Measurements from ENCODE around the gene PRR5L.

PRR5L gene, protein sequence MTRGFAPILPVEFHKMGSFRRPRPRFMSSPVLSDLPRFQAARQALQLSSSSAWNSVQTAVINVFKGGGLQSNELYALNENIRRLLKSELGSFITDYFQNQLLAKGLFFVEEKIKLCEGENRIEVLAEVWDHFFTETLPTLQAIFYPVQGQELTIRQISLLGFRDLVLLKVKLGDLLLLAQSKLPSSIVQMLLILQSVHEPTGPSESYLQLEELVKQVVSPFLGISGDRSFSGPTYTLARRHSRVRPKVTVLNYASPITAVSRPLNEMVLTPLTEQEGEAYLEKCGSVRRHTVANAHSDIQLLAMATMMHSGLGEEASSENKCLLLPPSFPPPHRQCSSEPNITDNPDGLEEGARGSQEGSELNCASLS

DNA sequence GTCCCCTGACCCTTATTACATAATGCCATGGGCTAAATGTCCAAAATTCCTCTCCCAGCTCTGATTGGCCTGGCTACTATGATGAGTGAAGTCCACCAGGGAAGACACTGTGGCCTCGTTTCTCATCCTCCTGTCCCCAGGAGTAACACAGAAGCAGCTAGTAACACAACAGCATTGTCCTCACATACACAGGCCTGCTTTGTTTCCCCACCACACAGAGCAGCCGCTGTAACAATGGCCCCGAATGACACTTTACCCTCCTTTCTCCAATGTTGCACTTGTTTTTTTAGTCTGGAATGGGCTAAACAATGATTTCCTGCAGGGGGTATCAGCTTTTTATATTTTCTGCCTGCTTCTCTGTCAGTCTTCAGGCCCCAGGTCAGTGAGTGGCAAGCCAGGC, at the start of gene PRR5L:
TSS of gene PRR5L (plus strand) at position 363 of the 400 bp plus-strand sequence. CDS start 104,834 bp downstream, outside the sequence.
- peak; percentile 90 for DNase-seq (ENCODE audit: low spot score)

DNA sequence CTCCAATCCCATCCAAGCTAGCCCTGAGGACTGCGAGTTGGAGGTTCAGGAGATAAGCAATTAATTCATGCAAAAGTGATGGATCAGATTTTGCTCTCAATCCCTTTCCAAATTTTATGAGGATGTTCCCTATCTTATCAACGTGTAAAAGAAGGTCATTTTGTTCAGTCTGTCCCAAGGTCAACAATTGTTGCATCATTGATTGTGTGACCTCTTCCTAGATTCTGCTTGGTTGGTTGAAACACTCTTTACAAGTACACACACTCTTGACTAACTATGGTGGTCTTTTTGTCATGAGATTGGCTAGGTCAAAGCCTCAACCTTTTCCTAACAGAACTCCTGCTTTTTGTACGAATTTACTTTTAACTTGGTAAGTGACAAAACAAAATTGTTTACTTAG, 48.6 kb upstream of the PRR5L start:
- no peak for DNase-seq (ENCODE audit: low spot score)

DNA sequence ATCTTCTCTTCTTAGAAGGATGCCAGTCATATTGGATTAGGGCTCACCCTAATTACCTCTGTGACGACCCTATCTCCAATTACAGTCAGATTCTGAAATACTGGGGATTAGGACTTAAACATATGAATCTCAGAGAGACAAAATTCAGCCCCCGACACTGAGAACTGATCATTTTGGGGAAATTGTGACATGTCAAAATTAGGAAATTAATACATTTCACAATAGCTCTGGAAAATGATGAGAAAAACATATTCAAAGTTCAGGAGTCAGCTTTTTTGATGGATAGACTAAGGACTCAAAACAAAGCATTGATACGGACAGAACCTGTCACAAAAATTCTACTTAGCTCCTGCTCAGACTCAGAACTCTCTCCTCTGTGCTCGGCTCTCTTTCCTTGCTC, 47.7 kb upstream of the PRR5L start:
- DNase-seq (ENCODE audit: low spot score) = no peak

DNA sequence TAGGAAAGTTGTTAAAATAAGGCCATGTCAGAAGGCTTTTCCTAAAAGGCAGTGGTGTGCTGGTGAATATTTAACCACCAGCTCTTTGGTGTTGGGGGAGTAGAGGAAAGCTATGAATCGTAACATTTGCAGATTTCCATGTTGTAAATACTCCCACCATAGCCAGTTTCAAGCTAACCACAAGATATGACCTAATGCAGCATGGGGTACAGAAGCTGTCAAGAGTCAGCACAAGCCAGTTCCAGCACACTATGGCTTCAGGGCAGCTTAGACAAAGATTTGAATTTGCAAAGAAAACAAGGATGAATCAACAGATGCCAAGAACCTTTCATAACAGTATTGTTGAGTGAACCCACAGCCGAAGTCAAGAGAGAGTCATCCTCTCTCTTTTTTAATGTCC, 46.8 kb upstream of the PRR5L start:
- no peak for DNase-seq (ENCODE audit: low spot score)

DNA sequence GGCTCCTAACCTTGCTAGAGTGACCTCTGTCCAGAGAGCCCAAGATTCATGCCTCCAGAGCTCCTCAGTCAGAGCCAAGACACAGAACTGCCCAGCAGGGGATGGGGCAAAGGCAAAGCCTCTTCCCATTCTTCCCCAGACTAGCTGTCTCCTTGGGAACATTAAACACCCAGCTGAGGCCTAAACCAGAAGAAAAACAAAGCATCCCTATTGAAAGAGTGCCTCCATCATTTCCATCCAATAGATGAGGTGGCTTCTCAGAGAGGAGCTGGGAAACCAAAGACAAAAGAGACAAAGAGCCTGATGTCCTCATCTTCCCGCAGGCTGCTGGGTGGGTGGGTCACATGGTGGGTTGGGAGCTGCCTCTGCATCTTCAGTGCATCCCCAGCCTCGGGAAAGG, 44.3 kb upstream of the PRR5L start:
- peak; percentile 13 for DNase-seq (ENCODE audit: low spot score)

DNA sequence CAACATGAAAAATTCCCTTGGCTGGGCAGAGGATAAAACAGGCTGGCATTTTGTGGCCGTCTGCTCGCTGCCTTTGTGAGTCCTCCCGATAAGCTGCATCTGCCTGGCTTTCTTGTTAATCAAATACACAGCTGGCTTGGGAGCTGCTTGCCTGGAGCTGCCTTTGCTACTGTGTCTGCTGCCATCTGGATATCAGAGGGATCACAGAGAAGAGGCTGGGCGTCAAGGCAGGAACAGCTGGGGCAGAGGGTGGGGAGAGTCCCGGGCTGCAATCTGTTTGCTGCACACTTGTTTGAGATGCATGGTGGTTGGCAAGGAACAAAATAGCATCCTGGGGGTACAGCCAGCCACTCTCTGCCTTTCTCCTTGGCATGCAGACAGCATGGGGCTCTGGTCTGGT, 42.9 kb upstream of the PRR5L start:
- DNase-seq (ENCODE audit: low spot score) = peak; percentile 40

DNA sequence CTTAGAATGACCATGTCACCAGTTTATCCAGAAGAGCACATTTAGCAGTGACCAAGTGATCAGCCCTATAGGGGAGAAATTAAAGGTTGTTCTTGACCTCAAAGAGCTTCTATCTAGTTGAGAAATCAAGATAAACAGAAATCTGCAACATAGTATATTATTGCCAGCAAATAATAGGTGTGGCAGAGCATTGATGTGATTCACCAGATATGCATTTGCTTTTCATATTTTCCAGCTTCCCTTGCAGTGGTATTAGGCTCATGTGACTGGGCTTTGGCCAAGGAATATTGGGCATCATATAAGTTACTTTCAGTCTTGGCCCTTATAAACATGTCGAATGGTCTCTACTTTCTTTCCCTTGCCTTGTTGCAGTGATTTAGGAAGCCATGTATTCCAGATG, 41.4 kb upstream of the PRR5L start:
- no peak for DNase-seq (ENCODE audit: low spot score)

DNA sequence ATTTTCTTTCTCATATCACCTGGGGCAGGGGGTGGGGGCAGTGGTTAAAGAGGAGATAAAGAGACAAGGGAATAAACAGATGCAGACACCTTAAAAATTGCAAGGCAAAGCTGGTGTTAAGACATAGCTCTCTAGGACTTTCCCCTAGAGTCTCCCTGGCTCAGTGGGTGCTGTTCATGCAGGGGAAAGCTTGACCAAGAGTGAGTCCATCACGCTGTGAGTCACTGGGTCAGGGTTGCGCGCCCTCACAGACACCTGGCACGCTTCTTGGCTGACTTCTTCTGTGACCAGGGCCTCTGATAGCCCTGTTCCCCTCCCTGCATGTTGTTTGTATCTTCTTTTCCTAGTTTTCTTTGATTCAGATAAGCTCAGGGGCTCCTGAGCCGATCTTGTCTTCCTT, 38.7 kb upstream of the PRR5L start:
- no peak for DNase-seq (ENCODE audit: low spot score)

DNA sequence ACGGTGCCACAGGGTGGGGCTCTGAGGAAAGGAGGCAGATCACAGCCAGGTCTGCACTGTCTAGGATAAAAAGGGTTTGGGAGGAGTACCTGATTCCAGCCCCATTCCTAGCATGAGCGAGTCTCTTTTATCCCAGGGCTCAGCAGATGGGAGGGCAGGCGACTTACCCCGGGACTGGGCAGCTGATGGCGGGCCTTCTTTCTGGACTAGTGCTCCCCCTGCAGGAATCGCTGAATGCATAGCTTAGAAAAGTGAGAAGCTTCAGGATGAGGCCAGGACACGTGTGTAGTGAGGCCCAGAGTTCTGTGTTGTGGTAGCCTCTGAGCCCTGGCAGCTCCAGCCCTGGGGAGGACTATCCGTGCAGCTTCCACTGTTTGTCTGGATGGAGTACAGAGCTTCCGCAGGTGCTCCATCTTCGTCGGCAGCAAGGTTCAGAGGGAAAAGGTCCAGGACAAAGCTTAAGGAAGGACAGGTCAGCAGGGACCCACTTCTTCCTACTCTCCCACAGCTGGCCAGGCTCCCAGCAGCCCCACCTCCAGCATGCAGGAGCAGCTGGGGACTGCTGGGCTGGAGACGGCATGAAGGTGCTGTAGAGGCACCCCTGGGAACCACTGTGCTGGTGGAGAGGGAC, 37.2 kb upstream of the PRR5L start:
- DNase-seq (ENCODE audit: low spot score) = peak; percentile 58

DNA sequence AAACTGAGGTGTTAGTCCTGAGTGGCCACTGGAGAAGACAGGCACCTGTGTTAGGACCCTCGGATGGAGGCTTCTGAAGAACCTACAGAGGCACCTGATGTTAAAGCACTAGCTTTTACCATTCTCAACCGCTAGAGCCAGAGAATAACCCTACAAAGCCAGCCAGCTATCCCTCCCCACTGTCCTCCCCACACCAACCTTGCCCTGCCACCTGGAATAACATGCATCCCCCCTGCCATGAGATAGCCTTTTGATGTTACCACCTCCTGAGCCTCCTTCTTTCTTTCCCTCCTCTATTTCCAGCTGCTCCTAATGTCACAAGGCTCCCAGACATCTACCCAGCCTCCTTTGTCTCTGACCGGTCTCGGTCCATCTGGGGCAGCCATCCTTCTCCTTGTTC, 35.0 kb upstream of the PRR5L start:
- DNase-seq (ENCODE audit: low spot score) = no peak

DNA sequence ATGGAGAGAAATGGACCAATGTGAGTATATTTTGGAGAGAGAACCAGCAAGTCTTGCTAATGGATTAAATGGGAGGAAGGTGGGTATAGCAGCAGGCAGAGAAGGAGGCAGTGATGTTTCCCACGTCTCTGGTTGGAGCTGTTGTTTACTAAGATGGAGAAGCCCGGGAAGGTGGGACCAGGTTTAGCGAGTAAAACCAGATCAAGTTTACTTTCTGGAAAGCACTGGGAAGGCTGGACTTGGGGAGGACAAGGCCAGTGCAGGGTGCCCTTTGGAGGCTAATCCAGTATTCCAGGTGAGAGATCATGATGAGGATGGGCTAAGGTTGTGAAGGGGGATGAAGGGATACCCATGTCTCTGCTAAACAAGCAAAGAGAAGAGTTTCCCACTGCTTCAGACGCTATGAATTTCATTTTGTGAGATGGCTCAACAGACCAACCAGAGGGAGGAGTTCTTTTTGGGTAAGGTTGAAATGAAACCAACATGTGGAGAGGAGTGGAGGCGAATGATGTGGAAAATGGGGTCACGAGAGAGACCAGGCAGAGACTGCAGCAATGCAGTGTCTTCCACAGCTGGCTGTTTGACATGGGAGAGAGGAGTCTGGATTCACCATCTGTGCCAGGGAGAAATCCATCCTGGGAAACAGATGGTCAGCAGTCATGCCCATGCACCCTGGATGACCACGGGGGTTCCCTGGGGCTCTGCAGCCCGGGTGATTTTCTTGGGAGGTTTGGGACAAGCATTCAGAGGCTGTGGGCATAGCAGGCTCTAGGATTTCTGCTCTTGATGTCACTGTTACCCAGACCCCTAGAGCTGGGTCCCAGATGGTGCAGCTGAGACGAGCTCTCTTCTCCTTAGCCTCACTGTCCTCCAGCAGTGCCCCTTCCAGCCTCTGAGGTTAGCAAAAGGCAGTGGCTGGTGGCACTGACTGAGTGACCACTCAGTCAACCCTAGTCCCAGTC, 31.8 kb upstream of the PRR5L start:
- no peak for DNase-seq (ENCODE audit: low spot score)

DNA sequence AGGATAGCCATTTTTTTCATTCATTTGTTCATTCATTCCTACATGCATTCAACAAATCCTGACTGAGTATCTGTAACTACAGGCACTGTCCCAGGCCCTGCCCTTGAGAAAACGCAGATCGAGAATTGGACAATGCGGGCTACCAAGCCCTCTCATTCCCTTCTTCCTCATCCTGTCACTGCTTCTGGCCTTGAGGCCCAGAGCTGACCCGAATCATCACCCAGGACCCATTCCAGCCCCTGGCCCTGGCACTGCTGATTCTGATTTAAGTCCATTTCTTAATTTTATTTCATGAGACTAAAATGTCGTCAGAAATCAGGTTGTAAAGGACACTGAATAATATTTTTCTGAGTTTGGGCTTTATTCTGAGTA, 31.1 kb upstream of the PRR5L start:
- no peak for DNase-seq (ENCODE audit: low spot score)

DNA sequence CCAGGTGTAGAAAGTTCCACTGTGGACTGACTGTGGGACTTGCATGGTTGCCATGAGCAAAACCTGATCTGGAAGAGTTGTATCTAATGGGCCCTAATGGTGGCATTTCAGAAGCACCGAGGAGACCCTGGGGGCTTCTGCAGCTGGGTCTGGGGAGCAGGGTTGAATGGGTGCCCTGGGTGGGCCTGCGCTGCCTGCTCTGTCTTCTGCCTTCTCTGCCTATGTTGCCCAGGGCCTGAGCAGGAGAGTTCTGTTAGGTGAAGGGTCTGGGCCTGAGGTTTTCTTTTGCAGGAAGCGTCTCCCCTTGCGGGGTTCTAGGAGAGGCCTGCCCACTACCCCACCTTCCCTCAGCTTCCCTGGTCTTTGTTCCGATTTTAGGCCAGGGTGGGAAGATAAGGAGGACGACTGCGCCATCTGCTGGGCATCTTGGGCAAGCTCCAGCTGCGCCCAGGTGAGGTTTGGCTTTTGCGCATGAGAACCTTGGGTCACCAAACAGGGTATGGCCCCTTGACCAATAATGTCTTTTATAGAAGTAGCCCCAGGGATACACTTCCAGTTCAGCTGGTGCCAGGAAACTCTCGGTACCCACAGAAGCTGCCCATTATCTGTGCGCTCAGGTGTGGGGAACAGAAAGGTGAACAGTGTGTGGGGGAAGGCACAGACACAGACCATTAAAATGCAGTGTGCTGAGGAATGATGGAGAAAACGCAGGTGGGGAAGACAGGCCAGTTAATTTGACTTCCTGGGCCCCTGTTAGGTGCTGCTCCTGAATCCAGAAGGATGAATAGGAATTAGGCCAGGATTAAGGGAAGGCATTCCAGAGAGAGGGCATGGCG, 30.1 kb upstream of the PRR5L start:
- no peak for DNase-seq (ENCODE audit: low spot score)

DNA sequence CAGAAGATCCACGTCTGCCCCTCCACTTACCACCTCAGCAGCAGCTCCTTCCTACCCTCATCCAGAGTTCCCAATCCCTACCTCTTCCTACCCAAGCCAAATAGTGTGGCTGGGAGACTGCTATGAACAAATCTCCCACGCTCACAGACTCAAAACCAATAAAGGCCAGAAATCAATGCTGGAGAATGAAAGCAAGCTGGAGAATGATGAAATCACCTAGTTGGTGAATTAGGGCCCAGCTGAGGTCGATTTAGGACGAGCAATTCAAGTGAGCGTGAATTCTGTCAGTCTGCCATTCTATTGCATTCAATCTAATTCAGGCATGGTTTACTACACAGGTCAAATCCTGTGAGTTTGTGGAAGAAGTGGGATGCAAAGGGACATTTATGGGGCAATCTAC, 29.3 kb upstream of the PRR5L start:
- DNase-seq (ENCODE audit: low spot score) = no peak

DNA sequence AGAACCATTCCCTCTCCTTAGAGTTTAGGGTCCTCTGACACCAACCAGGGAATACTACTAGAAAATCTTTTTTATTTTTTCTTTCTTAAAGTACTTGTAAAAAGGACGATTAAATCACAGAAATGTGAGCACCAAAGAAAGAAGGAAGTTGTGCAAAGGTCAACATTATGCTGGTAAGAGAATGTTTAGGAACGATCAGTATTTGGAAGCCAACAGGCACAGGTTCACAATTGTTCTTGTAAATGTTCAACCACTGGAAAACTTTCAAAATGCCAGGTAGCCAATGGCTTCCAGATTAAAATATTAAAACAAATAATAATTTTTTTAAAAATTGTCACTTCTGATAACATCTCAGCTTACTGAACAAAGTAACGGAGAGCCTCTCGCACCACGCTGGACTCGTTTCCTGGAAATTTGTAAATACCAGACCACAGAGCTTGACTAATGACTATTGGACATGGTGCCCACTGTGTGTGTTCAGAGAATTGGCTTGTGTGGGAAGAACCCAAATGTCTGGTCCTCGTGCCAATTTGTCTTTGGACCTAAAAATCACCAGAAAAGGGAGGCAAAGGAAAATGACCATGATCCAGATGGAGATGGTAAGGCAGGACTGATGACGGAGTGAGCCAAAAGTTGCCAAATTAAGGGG, 27.6 kb upstream of the PRR5L start:
- DNase-seq (ENCODE audit: low spot score) = no peak

DNA sequence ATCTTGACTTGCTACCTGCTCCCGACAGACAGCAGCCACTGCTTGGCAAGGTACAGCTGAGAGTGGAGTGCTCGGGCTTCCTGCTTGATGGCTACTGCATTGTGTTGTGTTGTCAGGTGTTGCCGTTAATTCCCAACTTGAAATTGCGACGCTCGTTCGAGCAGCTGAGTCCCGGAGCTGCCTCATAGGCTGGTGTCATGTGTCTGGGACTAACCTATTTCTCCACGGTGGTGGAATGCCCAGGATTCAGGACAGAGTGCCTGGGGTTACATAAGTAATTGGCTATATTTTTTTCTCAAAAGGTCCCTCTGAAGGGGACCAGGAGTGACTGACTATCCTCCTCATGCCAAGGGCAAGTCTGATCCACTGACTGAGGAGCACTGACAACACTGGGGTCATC, 25.4 kb upstream of the PRR5L start:
- no peak for DNase-seq (ENCODE audit: low spot score)

DNA sequence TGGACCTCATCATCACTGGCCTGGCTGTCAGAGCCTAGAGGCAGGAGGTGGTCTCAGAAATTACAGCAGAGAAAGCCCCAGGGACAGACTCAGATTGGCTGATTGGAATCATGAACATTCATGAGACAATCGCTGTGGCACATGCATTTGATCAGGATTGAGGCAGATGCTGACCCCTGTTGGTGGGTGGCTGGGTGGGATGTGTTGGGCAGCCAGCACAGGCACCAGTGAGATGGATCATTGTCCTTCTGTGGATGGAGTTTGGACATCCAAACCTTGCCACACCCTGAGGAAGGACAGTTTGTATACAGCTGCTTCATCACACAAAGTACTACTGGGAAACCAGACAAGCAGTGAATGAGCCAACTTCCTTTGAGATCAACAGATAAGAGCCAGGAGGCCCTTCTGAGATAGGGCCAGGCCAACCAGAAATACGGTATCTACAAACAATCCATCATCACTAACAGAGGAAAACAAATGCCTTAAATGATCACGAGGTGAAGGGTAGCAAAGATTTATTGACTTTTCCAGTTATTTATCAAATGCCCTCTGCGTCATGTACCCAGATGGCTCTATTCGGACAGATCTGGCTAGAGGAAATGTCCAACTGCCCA, 24.2 kb upstream of the PRR5L start:
- no peak for DNase-seq (ENCODE audit: low spot score)

DNA sequence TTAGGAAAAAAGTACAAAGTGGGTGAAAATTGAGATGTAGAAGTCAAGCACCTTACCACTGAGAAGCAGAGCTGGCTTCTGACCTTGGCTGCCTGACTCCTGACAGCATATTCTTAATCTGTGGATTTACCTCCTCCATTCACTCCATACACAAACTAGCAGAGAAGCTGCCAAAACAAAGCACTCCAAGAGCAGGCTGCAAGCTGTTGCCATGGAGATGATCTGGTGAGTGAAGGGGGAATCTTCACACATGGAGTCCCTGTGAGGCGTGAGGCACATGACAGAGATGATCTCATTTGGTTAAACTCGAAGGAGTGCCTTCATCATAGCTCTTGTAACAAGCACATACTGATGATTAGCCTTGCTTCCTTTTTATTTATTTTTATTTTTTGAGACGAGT, 23.0 kb upstream of the PRR5L start:
- DNase-seq (ENCODE audit: low spot score) = no peak

DNA sequence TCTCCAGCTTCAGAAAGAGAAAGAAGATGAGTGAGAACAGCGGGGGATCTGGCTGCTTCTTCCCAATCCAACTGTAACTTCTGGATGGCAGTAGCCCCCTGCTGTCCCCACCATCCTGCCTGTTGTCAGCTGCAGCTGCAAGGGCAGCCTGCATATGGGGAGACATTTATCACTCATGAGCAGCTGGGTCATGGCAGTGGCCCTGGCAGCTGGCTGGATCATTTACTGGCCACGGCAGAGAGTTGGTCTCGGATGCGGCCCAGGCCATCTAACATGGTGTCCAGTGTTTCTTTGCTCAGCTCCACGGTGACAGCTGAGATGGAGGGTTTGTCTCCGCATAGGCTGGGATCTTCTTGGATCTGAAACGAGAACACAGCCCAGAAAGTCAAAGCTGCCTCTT, 21.7 kb upstream of the PRR5L start:
- DNase-seq (ENCODE audit: low spot score) = no peak

DNA sequence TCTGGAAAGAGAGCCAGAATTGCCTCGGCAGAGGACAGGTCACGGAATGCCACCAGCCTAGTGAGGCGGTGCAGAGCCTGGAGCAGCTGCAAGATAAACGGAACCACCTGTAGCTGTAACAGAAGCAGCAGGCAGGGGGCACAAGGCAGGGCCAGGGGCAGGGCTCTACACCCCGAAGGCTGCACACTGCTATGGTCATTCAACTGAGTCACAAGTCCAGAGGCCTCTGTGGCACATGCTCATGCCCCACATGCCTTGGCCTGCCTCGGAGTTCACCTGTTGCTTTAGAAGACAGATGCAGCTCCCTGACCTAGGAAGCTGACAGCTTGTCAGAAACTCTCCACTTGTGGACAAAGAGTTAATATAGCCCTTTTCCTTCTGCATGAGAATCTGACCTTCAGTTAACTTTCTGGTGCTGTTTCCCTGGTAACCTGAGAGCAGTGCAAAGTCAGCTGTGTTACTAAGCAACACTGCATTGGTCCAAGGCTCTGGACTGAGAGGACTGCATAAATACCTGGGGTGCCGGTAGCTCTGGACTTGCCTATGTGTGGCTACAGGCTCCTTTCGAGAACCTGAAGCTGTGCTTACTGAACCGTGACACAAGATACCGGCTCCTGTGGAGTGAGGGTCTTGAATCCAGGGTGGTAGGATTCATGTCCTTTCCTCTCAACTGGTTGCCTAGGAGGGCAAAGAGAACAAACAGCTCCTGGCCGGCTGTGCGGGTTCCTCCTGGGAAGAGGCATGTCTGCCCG, 17.4 kb upstream of the PRR5L start:
- DNase-seq (ENCODE audit: low spot score) = no peak

Data from putamen (tissue), 1 donor.